HepG2 (cell line): ENCODE data around the gene KCNQ5. TPM values are rescaled to one million over a fixed set of nuclear protein-coding genes. Genes with fewer than 3 reads are reported as not detected.

Experiments
- ATAC-seq: fragments of 200-7000 bp; cut with Tn5 transposase; 3 replicates; pipeline ENCODE4 v1.9.1; 2020; ENCODE audit warnings: mild to moderate bottlenecking, moderate library complexity
- BruUV-seq: library from RNA; stranded (reverse); fragments of 400-500 nt; replicated peaks from 2 replicates; lab custom pipeline; 2021; lab: Mats Ljungman, UMichigan
- CTCF ChIA-PET: fragments of 300-600 bp; formaldehyde crosslinking; extraction: SDS; loops from one replicate; lab custom pipeline; 2021; ENCODE audit warnings: low total read pairs, inconsistent platforms, low intra/inter-chr PET ratio; lab: Yijun Ruan, JAX
- POLR2A ChIA-PET: fragments of 350-600 bp; sonication (Branson Sonifier 250); formaldehyde crosslinking; loops from one replicate; lab custom pipeline; 2020; ENCODE audit warnings: antibody characterized with exemption, inconsistent platforms; lab: Yijun Ruan, JAX
- DNase-seq: peaks from one replicate; pipeline ENCODE4 v3.0.0-alpha.2; 2015; ENCODE audit warnings: low spot score
- FAIRE-seq: peaks from 3 replicates; lab custom pipeline; 2011; peaks lifted over from hg19 to GRCh38; lab: Jason Lieb, UNC
- H2AFZ ChIP-seq: one replicate; pipeline ENCODE4 v1.6.1; 2011; ENCODE audit warnings: low read length, inconsistent platforms
- H3K27ac ChIP-seq: fragments of 300-600 bp; 3 replicates; pipeline ENCODE4 v1.8.0; 2011; ENCODE audit warnings: mixed run types, mild to moderate bottlenecking, mixed read lengths, low read length, inconsistent platforms; ENCODE audit not compliant: insufficient read depth; ENCODE audit errors: extremely low read length
- H3K27me3 ChIP-seq, 2 experiments: fragments of 200-600 bp in 1 of 2; 2 replicates in 1 of 2; 3 replicates in 1 of 2; pipeline versions ENCODE4 v1.6.0 to v1.8.0; 2011; ENCODE audit warnings: low read length in 2 of 2, mild to moderate bottlenecking in 2 of 2, moderate library complexity in 2 of 2, inconsistent platforms in 1 of 2; ENCODE audit not compliant: insufficient read depth in 2 of 2, control insufficient read depth in 1 of 2
- H3K36me3 ChIP-seq, 2 experiments: fragments of 200-600 bp in 1 of 2; replicated peaks in 1 of 2; 2 replicates in 1 of 2; 3 replicates in 1 of 2; pipeline versions ENCODE4 v1.5.1 to v1.8.0; 2011; ENCODE audit warnings: low read length in 2 of 2, inconsistent platforms in 1 of 2; ENCODE audit not compliant: insufficient read depth in 2 of 2, control insufficient read depth in 1 of 2
- H3K4me1 ChIP-seq: 2 replicates; pipeline ENCODE4 v1.5.1; 2012; ENCODE audit warnings: low read length, inconsistent platforms; ENCODE audit not compliant: insufficient read depth
- H3K4me2 ChIP-seq: 2 replicates; pipeline ENCODE4 v1.6.0; 2011; ENCODE audit warnings: low read depth, low read length, inconsistent platforms
- H3K4me3 ChIP-seq, 3 experiments: fragments of 200-600 bp in 1 of 3; sonication (generic), shearing (Covaris generic) in 1 of 3; replicated peaks in 1 of 3; 2 replicates each; pipeline ENCODE4 v1.5.1; 2011 to 2016; ENCODE audit warnings: low read length in 3 of 3, inconsistent platforms in 2 of 3, low read depth in 2 of 3, mild to moderate bottlenecking in 2 of 3, control low read depth in 1 of 3, mixed read lengths in 1 of 3; ENCODE audit not compliant: insufficient read depth in 1 of 3
- H3K79me2 ChIP-seq: one replicate; pipeline ENCODE4 v1.6.1; 2011; ENCODE audit warnings: low read length, inconsistent platforms; ENCODE audit not compliant: insufficient read depth
- H3K9ac ChIP-seq: 2 replicates; pipeline ENCODE4 v1.6.0; 2011; ENCODE audit warnings: mild to moderate bottlenecking, low read depth, low read length, inconsistent platforms; ENCODE audit not compliant: insufficient read depth
- H3K9me3 ChIP-seq: 2 replicates; pipeline ENCODE4 v1.5.1; 2012; ENCODE audit warnings: mild to moderate bottlenecking, low read length
- H4K20me1 ChIP-seq: 2 replicates; pipeline ENCODE4 v1.6.0; 2011; ENCODE audit warnings: inconsistent platforms, mild to moderate bottlenecking, low read length, moderate library complexity; ENCODE audit not compliant: insufficient read depth
- RFX3 ChIP-seq: IDR thresholded peaks from 2 replicates; pipeline ENCODE4 v1.6.1; 2016; ENCODE audit warnings: missing biosample characterization, missing genetic modification reagents
- SUZ12 ChIP-seq: fragments of 150-350 bp; IDR thresholded peaks from 2 replicates; pipeline ENCODE4 v1.6.1; 2014; ENCODE audit warnings: low read depth, low read length
- ZBTB8A ChIP-seq: sonication (generic); formaldehyde crosslinking; IDR thresholded peaks from 2 replicates; pipeline ENCODE4 v1.4.0; 2020; ENCODE audit warnings: mild to moderate bottlenecking, low read depth, missing genetic modification reagents, borderline replicate concordance
- ZNF609 ChIP-seq: sonication (generic); formaldehyde crosslinking; IDR thresholded peaks from 2 replicates; pipeline ENCODE4 v1.4.0; 2020; ENCODE audit warnings: mild to moderate bottlenecking, missing genetic modification reagents, borderline replicate concordance
- WGBS: methylation state at CpG from one replicate; pipeline ENCODE4 v1.1.6; 2017; ENCODE audit warnings: low lambda C conversion rate; 5-methylcytosine and 5-hydroxymethylcytosine counted together
- in situ Hi-C: cut with HindIII; loops from 2 replicates; pipeline ENCODE4 v1.10.0; 2017; ENCODE audit warnings: low pct_unique_long_range_greater_than_20kb; ENCODE audit not compliant: extremely low pct_ligation_motif_present
- intact Hi-C: fragments of 100-400 bp; cut with micrococcal nuclease; formaldehyde crosslinking; loops from one replicate; pipeline ENCODE4 v1.10.0; 2022; ENCODE audit not compliant: unreplicated experiment
- polyA plus RNA-seq, 8 experiments: library from polyadenylated mRNA; depleted of rRNA in 3 of 8; stranded (reverse) in 7 of 8; unstranded in 1 of 8; fragments of >200 nt; fragmentation: Illumina TruSeq in 4 of 8; extraction: Trizol in 4 of 8; gene quantifications; 2 replicates each; pipeline versions ENCODE4 v1.2.1 to v1.2.3, GENCODE V29; 2011 to 2016; ENCODE audit warnings: low read depth in 4 of 8, missing spikeins in 1 of 8, mixed read lengths in 1 of 8; ENCODE audit not compliant: insufficient read depth in 1 of 8
- total RNA-seq, 5 experiments: library from RNA; depleted of rRNA; stranded (reverse); fragments of >200 nt; fragmentation: Illumina TruSeq; extraction: Trizol; gene quantifications; 2 replicates each; pipeline ENCODE4 v1.2.3, GENCODE V29; 2016; ENCODE audit warnings: low read depth in 1 of 5

KCNQ5 gene
- total and polyA plus RNA-seq, 2 of the 13 experiments (the other 11 are each of a cell fraction or from before 2014, with no cell fraction given), result 0.04 TPM; not detected in 1

GRCh38 chr6:72703093-72703492 is 81.2 kb downstream of the KCNQ5 start:
- no peaks in the 10 kb centered on the region for H3K4me1 ChIP-seq
- no peak overlapping the region for H2AFZ ChIP-seq
- in situ Hi-C loops (no loop called here), intact Hi-C loops (no loop called here)
- no peaks in the 10 kb centered on the region for H3K36me3 ChIP-seq
- CTCF ChIA-PET, result no interaction called here
- H4K20me1 ChIP-seq, result no peaks in the 10 kb centered on the region
- no peak for ATAC-seq
- POLR2A ChIA-PET, result no interaction called here
- TF ChIP-seq SUZ12 (no peak), ZBTB8A (CRISPR knock-in tag) (no peak), RFX3 (CRISPR knock-in tag) (no peak), ZNF609 (no peak)
- no peak for FAIRE-seq
- no peaks in the 10 kb centered on the region for H3K9me3 ChIP-seq
- no peak overlapping the region for H3K9ac ChIP-seq
- BruUV-seq, result no TSS peak
- DNase-seq, result no peak
- no peak overlapping the region for H3K4me2 ChIP-seq
- H3K27ac ChIP-seq, result no peak overlapping the region
- H3K27me3 ChIP-seq, result no peaks in the 10 kb centered on the region; a peak in 1 of 5 replicates
- 0% methylated on average over 2 of the region's 2 CpGs for WGBS
- H3K4me3 ChIP-seq, result no peak overlapping the region
- no peaks in the 10 kb centered on the region for H3K79me2 ChIP-seq
